WTC11 (cell line): ENCODE results near the gene BCAS1.

ENCODE experiments used
- CREM ChIP-seq: sonication (generic); formaldehyde crosslinking; IDR thresholded peaks from 2 replicates; pipeline ENCODE4 v1.8.1; 2022; ENCODE audit warnings: mild to moderate bottlenecking, missing genetic modification reagents, moderate library complexity
- TF ChIP-seq, protein P1 (sequence below): fragments of 250-450 bp; sonication (Bioruptor Pico); IDR thresholded peaks from 2 replicates; pipeline ENCODE4 v1.8.0; 2021; ENCODE audit warnings: mild to moderate bottlenecking

DNA sequence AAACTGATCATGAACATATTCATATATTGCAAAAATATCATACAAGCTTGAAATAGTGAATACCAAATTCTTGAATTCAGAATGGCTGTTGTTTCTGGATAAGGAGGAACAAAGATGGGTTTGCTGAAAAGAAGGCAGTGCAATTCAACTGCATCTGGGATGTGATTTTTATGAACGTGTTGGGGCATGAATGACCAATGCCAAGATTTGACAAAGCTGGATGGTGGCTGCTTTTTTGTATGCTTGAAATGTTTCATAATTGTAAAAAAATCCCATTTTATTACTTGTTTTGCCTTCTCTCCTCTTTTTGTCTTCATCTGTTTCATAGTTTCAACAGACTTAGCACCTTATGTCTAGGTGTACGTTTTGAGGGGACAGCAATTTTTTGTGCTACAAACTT is 36.8 kb upstream of the BCAS1 start:
- TF ChIP-seq CREM (CRISPR knock-in tag) = no peak
- TF ChIP-seq, protein P1, sequence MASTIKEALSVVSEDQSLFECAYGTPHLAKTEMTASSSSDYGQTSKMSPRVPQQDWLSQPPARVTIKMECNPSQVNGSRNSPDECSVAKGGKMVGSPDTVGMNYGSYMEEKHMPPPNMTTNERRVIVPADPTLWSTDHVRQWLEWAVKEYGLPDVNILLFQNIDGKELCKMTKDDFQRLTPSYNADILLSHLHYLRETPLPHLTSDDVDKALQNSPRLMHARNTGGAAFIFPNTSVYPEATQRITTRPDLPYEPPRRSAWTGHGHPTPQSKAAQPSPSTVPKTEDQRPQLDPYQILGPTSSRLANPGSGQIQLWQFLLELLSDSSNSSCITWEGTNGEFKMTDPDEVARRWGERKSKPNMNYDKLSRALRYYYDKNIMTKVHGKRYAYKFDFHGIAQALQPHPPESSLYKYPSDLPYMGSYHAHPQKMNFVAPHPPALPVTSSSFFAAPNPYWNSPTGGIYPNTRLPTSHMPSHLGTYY (CRISPR knock-in tag) = no peak
